Measurements from ENCODE around the gene RASGRP4. TPM values are rescaled to one million over a fixed set of nuclear protein-coding genes. Genes with fewer than 3 reads are reported as not detected.

The RASGRP4 gene
- polyA plus RNA-seq, 1 donor: 1.5 TPM

GRCh38 chr19:38389957-38390924 is 35.8 kb downstream of the RASGRP4 start:
- Histone ChIP-seq H3K36me3 (ENCODE audit: control insufficient read depth, insufficient read depth, low read length) (no peaks in the 10 kb centered on the region), H3K9me3 (ENCODE audit: control insufficient read depth, low read depth, low read length) (peaks cover 18% of the 10 kb centered on the region), H3K4me1 (ENCODE audit: control insufficient read depth, insufficient read depth, low read length) (peaks cover 52% of the 10 kb centered on the region), H3K27ac (ENCODE audit: low read length) (no peak overlapping the region), H3K27me3 (ENCODE audit: control insufficient read depth, insufficient read depth, low read length) (peaks cover 72% of the 10 kb centered on the region), H3K4me3 (ENCODE audit: low read length) (no peak overlapping the region)
- no peak for DNase-seq
- no CpG with 5 or more reads among the region's 22 CpGs for WGBS (ENCODE audit: insufficient coverage, low lambda C conversion rate)

GRCh38 chr19:38389101-38389925 is 36.7 kb downstream of the RASGRP4 start:
- H3K36me3 ChIP-seq (ENCODE audit: control insufficient read depth, insufficient read depth, low read length): peaks cover 1% of the 10 kb centered on the region
- peaks cover 69% of the 10 kb centered on the region for H3K27me3 ChIP-seq (ENCODE audit: control insufficient read depth, insufficient read depth, low read length)
- no peak for DNase-seq
- H3K4me3 ChIP-seq (ENCODE audit: low read length): peak overlapping the region; percentile 42
- peak overlapping the region; percentile 16 for H3K27ac ChIP-seq (ENCODE audit: low read length)
- H3K9me3 ChIP-seq (ENCODE audit: control insufficient read depth, low read depth, low read length): peaks cover 18% of the 10 kb centered on the region
- H3K4me1 ChIP-seq (ENCODE audit: control insufficient read depth, insufficient read depth, low read length): peaks cover 46% of the 10 kb centered on the region
- WGBS (ENCODE audit: insufficient coverage, low lambda C conversion rate): no CpG with 5 or more reads among the region's 28 CpGs

- Histone ChIP-seq H3K27me3 (ENCODE audit: control insufficient read depth, insufficient read depth, low read length) (peaks cover 65% of the 10 kb centered on the region), H3K4me1 (ENCODE audit: control insufficient read depth, insufficient read depth, low read length) (peaks cover 46% of the 10 kb centered on the region), H3K27ac (ENCODE audit: low read length) (peak within 1 kb of the TSS; percentile 85), H3K36me3 (ENCODE audit: control insufficient read depth, insufficient read depth, low read length) (peaks cover 9% of the 10 kb centered on the region), H3K9me3 (ENCODE audit: control insufficient read depth, low read depth, low read length) (peaks cover 18% of the 10 kb centered on the region), H3K4me3 (ENCODE audit: low read length) (peak within 1 kb of the TSS; percentile 53)
- no peak for DNase-seq
- WGBS (ENCODE audit: insufficient coverage, low lambda C conversion rate): no CpG with 5 or more reads among the region's 46 CpGs
These were observed 37.5 kb downstream of the RASGRP4 start, which contains the start of gene SPRED3 for GRCh38 chr19:38388349-38389100. TSS of gene SPRED3 (plus strand) at chr19:38388697. CDS start at chr19:38390303, 1,606 bp downstream.

GRCh38 chr19:38387550-38388348 is 38.3 kb downstream of the RASGRP4 start, which contains the start of gene GGN:
TSS of gene GGN (minus strand) at chr19:38388034. CDS start at chr19:38387261, 773 bp downstream.
- H3K4me1 ChIP-seq (ENCODE audit: control insufficient read depth, insufficient read depth, low read length): peaks cover 39% of the 10 kb centered on the region
- DNase-seq: peak; percentile 87 to 94
- peaks cover 65% of the 10 kb centered on the region for H3K27me3 ChIP-seq (ENCODE audit: control insufficient read depth, insufficient read depth, low read length)
- H3K36me3 ChIP-seq (ENCODE audit: control insufficient read depth, insufficient read depth, low read length): peaks cover 17% of the 10 kb centered on the region
- H3K4me3 ChIP-seq (ENCODE audit: low read length): peak within 1 kb of the TSS; percentile 53
- WGBS (ENCODE audit: insufficient coverage, low lambda C conversion rate): 0% methylated on average over 1 of the region's 51 CpGs
- H3K27ac ChIP-seq (ENCODE audit: low read length): peak within 1 kb of the TSS; percentile 85
- peaks cover 18% of the 10 kb centered on the region for H3K9me3 ChIP-seq (ENCODE audit: control insufficient read depth, low read depth, low read length)

- Histone ChIP-seq H3K4me1 (ENCODE audit: control insufficient read depth, insufficient read depth, low read length) (peaks cover 32% of the 10 kb centered on the region), H3K27ac (ENCODE audit: low read length) (peak overlapping the region; percentile 85), H3K9me3 (ENCODE audit: control insufficient read depth, low read depth, low read length) (peaks cover 18% of the 10 kb centered on the region), H3K27me3 (ENCODE audit: control insufficient read depth, insufficient read depth, low read length) (peaks cover 65% of the 10 kb centered on the region), H3K4me3 (ENCODE audit: low read length) (peak overlapping the region; percentile 53), H3K36me3 (ENCODE audit: control insufficient read depth, insufficient read depth, low read length) (peaks cover 22% of the 10 kb centered on the region)
- WGBS (ENCODE audit: insufficient coverage, low lambda C conversion rate): no CpG with 5 or more reads among the region's 36 CpGs
- DNase-seq: no peak
These were observed 39.0 kb downstream of the RASGRP4 start for GRCh38 chr19:38386971-38387549.

GRCh38 chr19:38386300-38386970 is 39.6 kb downstream of the RASGRP4 start:
- Histone ChIP-seq H3K4me3 (ENCODE audit: low read length) (peak overlapping the region; percentile 53), H3K36me3 (ENCODE audit: control insufficient read depth, insufficient read depth, low read length) (peaks cover 28% of the 10 kb centered on the region), H3K4me1 (ENCODE audit: control insufficient read depth, insufficient read depth, low read length) (peaks cover 30% of the 10 kb centered on the region), H3K27ac (ENCODE audit: low read length) (no peak overlapping the region), H3K9me3 (ENCODE audit: control insufficient read depth, low read depth, low read length) (peaks cover 18% of the 10 kb centered on the region), H3K27me3 (ENCODE audit: control insufficient read depth, insufficient read depth, low read length) (peaks cover 62% of the 10 kb centered on the region)
- DNase-seq: no peak
- no CpG with 5 or more reads among the region's 61 CpGs for WGBS (ENCODE audit: insufficient coverage, low lambda C conversion rate)

GRCh38 chr19:38385804-38386257 is 40.2 kb downstream of the RASGRP4 start:
- Histone ChIP-seq H3K27me3 (ENCODE audit: control insufficient read depth, insufficient read depth, low read length) (peaks cover 58% of the 10 kb centered on the region), H3K9me3 (ENCODE audit: control insufficient read depth, low read depth, low read length) (peaks cover 18% of the 10 kb centered on the region), H3K36me3 (ENCODE audit: control insufficient read depth, insufficient read depth, low read length) (peaks cover 34% of the 10 kb centered on the region), H3K4me3 (ENCODE audit: low read length) (no peak overlapping the region), H3K27ac (ENCODE audit: low read length) (no peak overlapping the region), H3K4me1 (ENCODE audit: control insufficient read depth, insufficient read depth, low read length) (peaks cover 30% of the 10 kb centered on the region)
- no CpG with 5 or more reads among the region's 40 CpGs for WGBS (ENCODE audit: insufficient coverage, low lambda C conversion rate)
- DNase-seq: no peak

GRCh38 chr19:38385057-38385803 is 40.8 kb downstream of the RASGRP4 start:
- H3K36me3 ChIP-seq (ENCODE audit: control insufficient read depth, insufficient read depth, low read length): peaks cover 39% of the 10 kb centered on the region
- DNase-seq: no peak
- peaks cover 30% of the 10 kb centered on the region for H3K4me1 ChIP-seq (ENCODE audit: control insufficient read depth, insufficient read depth, low read length)
- H3K9me3 ChIP-seq (ENCODE audit: control insufficient read depth, low read depth, low read length): peaks cover 16% of the 10 kb centered on the region
- no peak overlapping the region for H3K27ac ChIP-seq (ENCODE audit: low read length)
- WGBS (ENCODE audit: insufficient coverage, low lambda C conversion rate): no CpG with 5 or more reads among the region's 40 CpGs
- H3K4me3 ChIP-seq (ENCODE audit: low read length): no peak overlapping the region
- peaks cover 55% of the 10 kb centered on the region for H3K27me3 ChIP-seq (ENCODE audit: control insufficient read depth, insufficient read depth, low read length)

Data from large intestine (tissue), 3 donors.